HepG2 (cell line): ENCODE measurements around the gene PPP2R2C. TPM values are rescaled to one million over a fixed set of nuclear protein-coding genes. Genes with fewer than 3 reads are reported as not detected.
A peak's percentile ranks its signal among the peaks of the same experiment; 100 is the strongest.

ENCODE experiments used
- CC2D1A ChIP-seq: sonication (generic); formaldehyde crosslinking; IDR thresholded peaks from 2 replicates; pipeline ENCODE4 v1.8.1; 2023; ENCODE audit warnings: mild to moderate bottlenecking, missing genetic modification reagents
- CREB3 ChIP-seq: sonication (generic); formaldehyde crosslinking; IDR thresholded peaks from 2 replicates; pipeline ENCODE4 v1.5.0; 2020; ENCODE audit warnings: missing genetic modification reagents
- ERF ChIP-seq: IDR thresholded peaks from 2 replicates; pipeline ENCODE4 v1.6.1; 2018; ENCODE audit warnings: missing biosample characterization, missing genetic modification reagents
- FOSL2 ChIP-seq: sonication (generic); formaldehyde crosslinking; IDR thresholded peaks from 2 replicates; pipeline ENCODE4 v1.4.0; 2020; ENCODE audit warnings: missing genetic modification reagents
- HMGXB3 ChIP-seq: sonication (generic); formaldehyde crosslinking; IDR thresholded peaks from 2 replicates; pipeline ENCODE4 v1.4.0; 2020; ENCODE audit warnings: missing genetic modification reagents, borderline replicate concordance
- HOXD1 ChIP-seq: sonication (generic); formaldehyde crosslinking; IDR thresholded peaks from 2 replicates; pipeline ENCODE4 v1.5.0; 2020; ENCODE audit warnings: missing genetic modification reagents
- IKZF4 ChIP-seq: sonication (generic); formaldehyde crosslinking; IDR thresholded peaks from 2 replicates; pipeline ENCODE4 v1.5.1; 2020; ENCODE audit warnings: borderline replicate concordance, mild to moderate bottlenecking, low read depth, missing genetic modification reagents; ENCODE audit errors: not compliant biosample characterization
- NBN ChIP-seq: fragments of 450-650 bp; conservative IDR thresholded peaks from 2 replicates; pipeline ENCODE4 v1.6.1; 2017
- RAD21 ChIP-seq: fragments of 450-650 bp; formaldehyde crosslinking; IDR thresholded peaks from 2 replicates; pipeline ENCODE4 v1.5.0; 2020; ENCODE audit warnings: mild to moderate bottlenecking
- RARA ChIP-seq: IDR thresholded peaks from 2 replicates; pipeline ENCODE4 v1.6.1; 2016; ENCODE audit warnings: missing genetic modification reagents, missing compliant biosample characterization
- SKI ChIP-seq: fragments of 450-650 bp; IDR thresholded peaks from one replicate; pipeline ENCODE4 v1.6.1; 2018; ENCODE audit warnings: mild to moderate bottlenecking; ENCODE audit not compliant: partially characterized antibody
- TBX2 ChIP-seq: sonication (generic); formaldehyde crosslinking; IDR thresholded peaks from 2 replicates; pipeline ENCODE4 v1.5.0; 2020; ENCODE audit warnings: missing genetic modification reagents, mild to moderate bottlenecking, borderline replicate concordance
- ZBTB46 ChIP-seq: sonication (generic); formaldehyde crosslinking; IDR thresholded peaks from 2 replicates; pipeline ENCODE4 v1.4.0; 2020; ENCODE audit warnings: mild to moderate bottlenecking, missing genetic modification reagents, borderline replicate concordance
- ZNF329 ChIP-seq: sonication (generic); formaldehyde crosslinking; IDR thresholded peaks from 2 replicates; pipeline ENCODE4 v1.9.0; 2021; ENCODE audit warnings: low read depth, mild to moderate bottlenecking, missing genetic modification reagents
- ZNF615 ChIP-seq: sonication (generic); formaldehyde crosslinking; IDR thresholded peaks from 2 replicates; pipeline ENCODE4 v1.5.0; 2020; ENCODE audit warnings: mild to moderate bottlenecking, missing genetic modification reagents, borderline replicate concordance
- ZNF687 ChIP-seq: sonication (generic); formaldehyde crosslinking; IDR thresholded peaks from 2 replicates; pipeline ENCODE4 v1.5.1; 2020; ENCODE audit warnings: mild to moderate bottlenecking, missing genetic modification reagents, moderate library complexity
- ZNF782 ChIP-seq: sonication (generic); formaldehyde crosslinking; IDR thresholded peaks from 2 replicates; pipeline ENCODE4 v1.4.0; 2020; ENCODE audit warnings: missing genetic modification reagents, mild to moderate bottlenecking, borderline replicate concordance
- ZSCAN30 ChIP-seq: sonication (generic); formaldehyde crosslinking; IDR thresholded peaks from 2 replicates; pipeline ENCODE4 v1.5.0; 2020; ENCODE audit warnings: mild to moderate bottlenecking, missing genetic modification reagents
- polyA plus RNA-seq, 8 experiments: library from polyadenylated mRNA; depleted of rRNA in 3 of 8; stranded (reverse) in 7 of 8; unstranded in 1 of 8; fragments of >200 nt; fragmentation: Illumina TruSeq in 4 of 8; extraction: Trizol in 4 of 8; gene quantifications; 2 replicates each; pipeline versions ENCODE4 v1.2.1 to v1.2.3, GENCODE V29; 2011 to 2016; ENCODE audit warnings: low read depth in 4 of 8, missing spikeins in 1 of 8, mixed read lengths in 1 of 8; ENCODE audit not compliant: insufficient read depth in 1 of 8
- total RNA-seq, 5 experiments: library from RNA; depleted of rRNA; stranded (reverse); fragments of >200 nt; fragmentation: Illumina TruSeq; extraction: Trizol; gene quantifications; 2 replicates each; pipeline ENCODE4 v1.2.3, GENCODE V29; 2016; ENCODE audit warnings: low read depth in 1 of 5

The PPP2R2C gene
- total and polyA plus RNA-seq, 2 of the 13 experiments (the other 11 are each of a cell fraction or from before 2014, with no cell fraction given), result 0.60 to 8.6 TPM

- no peak for TF ChIP-seq HMGXB3 (CRISPR knock-in tag)
- TF ChIP-seq ERF, result peak; percentile 45; the same call in 1 of the 2 replicates
- no peak for TF ChIP-seq ZNF329 (CRISPR knock-in tag)
- TF ChIP-seq CC2D1A (CRISPR knock-in tag), result no peak
- TF ChIP-seq ZNF782 (CRISPR knock-in tag), result no peak
- TF ChIP-seq ZNF687, result peak; percentile 71
- no peak for TF ChIP-seq RAD21 (CRISPR knock-in tag)
- TF ChIP-seq ZBTB46 (CRISPR knock-in tag), result no peak
- no peak for TF ChIP-seq CREB3 (CRISPR knock-in tag)
- TF ChIP-seq ZSCAN30 (CRISPR knock-in tag), result no peak
- TF ChIP-seq RARA (CRISPR knock-in tag), result 0 out of 2 replicates have a peak, but pooled peaks have one; percentile 17
- no peak for TF ChIP-seq TBX2 (CRISPR knock-in tag)
- peak; percentile 83 for TF ChIP-seq FOSL2
- no peak for TF ChIP-seq NBN
- TF ChIP-seq HOXD1 (CRISPR knock-in tag), result no peak
- no peak for TF ChIP-seq SKI
- TF ChIP-seq IKZF4, result no peak
- no peak for TF ChIP-seq ZNF615 (CRISPR knock-in tag)
Measured at GRCh38 chr4:6272863-6273660, 199.4 kb downstream of the PPP2R2C start (continued).
